Measurements from ENCODE around the gene HORMAD2. TPM values are rescaled to one million over a fixed set of nuclear protein-coding genes. Genes with fewer than 3 reads are reported as not detected.

HORMAD2 gene
- total and polyA plus RNA-seq, 2 donors (not counting 3 experiments of a cell fraction or from before 2014, with no cell fraction given), result not detected

GRCh38 chr22:30036656-30037055 is 43.6 kb upstream of the HORMAD2 start:
- dilution Hi-C loops (cut with MboI; ENCODE audit: extremely low pct_ligation_motif_present, low sequenced_read_pairs) (no loop called here), intact Hi-C loops (cut with micrococcal nuclease) (no loop called here)
- CTCF ChIA-PET, result no interaction called here
- Histone ChIP-seq H3K9ac (replicated peaks; ENCODE audit: extremely low read depth, insufficient read depth, low read length) (no peak overlapping the region), H3K4me1 (ENCODE audit: control insufficient read depth, extremely low read depth, insufficient read depth, low read length) (peaks cover 8% of the 10 kb centered on the region), H3K27ac (ENCODE audit: insufficient read depth, low read depth, low read length) (no peak overlapping the region), H3K9me1 (replicated peaks; ENCODE audit: control insufficient read depth, extremely low read depth, insufficient read depth, low read length) (no peaks in the 10 kb centered on the region), H3K9me3 (replicated peaks; ENCODE audit: control insufficient read depth, insufficient read depth, low read length) (no peaks in the 10 kb centered on the region), H3K4me2 (ENCODE audit: insufficient read depth, low read length) (no peak overlapping the region), H2AFZ (ENCODE audit: low read depth, low read length) (no peak overlapping the region), H4K20me1 (replicated peaks; ENCODE audit: control insufficient read depth, extremely low read depth, insufficient read depth, low read length) (no peaks in the 10 kb centered on the region), H3K4me3 (replicated peaks in 1 of 3; ENCODE audit: insufficient read depth in 1 of 3, low read depth in 1 of 3, low read length in 3 of 3) (no peak overlapping the region), H3K36me3 (ENCODE audit: control insufficient read depth in 2 of 2, extremely low read depth in 1 of 2, insufficient read depth in 2 of 2, low read length in 2 of 2) (no peaks in the 10 kb centered on the region), H3K27me3 (ENCODE audit: control insufficient read depth in 2 of 2, insufficient read depth in 2 of 2, low read length in 2 of 2) (no peaks in the 10 kb centered on the region), H3K79me2 (ENCODE audit: control insufficient read depth, insufficient read depth, low read length) (no peaks in the 10 kb centered on the region)
- no TSS peak for BruUV-seq (replicated peaks)
- POLR2A ChIA-PET, result no interaction called here
- TF ChIP-seq EZH2 (IDR thresholded peaks at IDR 0.05; ENCODE audit: borderline replicate concordance, low read depth, low read length, severe bottlenecking) (no peak), JUN (IDR thresholded peaks at IDR 0.05; ENCODE audit: borderline replicate concordance, insufficient read depth, insufficient read length, low read depth) (no peak), FOS (IDR thresholded peaks at IDR 0.05; ENCODE audit: borderline replicate concordance, insufficient read depth, low read length) (no peak), MAX (IDR thresholded peaks at IDR 0.05; ENCODE audit: insufficient read depth, insufficient read length) (no peak), POLR2AphosphoS5 (IDR thresholded peaks at IDR 0.05; ENCODE audit: insufficient read depth, low read depth, low read length) (no peak), POLR2A (IDR thresholded peaks at IDR 0.05; ENCODE audit: low read depth, low read length) (no peak), CTCF (IDR thresholded peaks at IDR 0.05; ENCODE audit: extremely low read depth in 1 of 2, insufficient read depth in 1 of 2, low read depth in 1 of 2, low read length in 2 of 2) (no peak)
- FAIRE-seq, result no peak
- no peak for DNase-seq (ENCODE audit: low read depth, low spot score)

Data from endothelial cell of umbilical vein (primary cell).